Mucosa of descending colon (tissue), 3 donors: Measurements from ENCODE around the gene CLCF1. TPM values are rescaled to one million over a fixed set of nuclear protein-coding genes. Genes with fewer than 3 reads are reported as not detected.

ENCODE experiments used
- ATAC-seq: fragments of 200-7000 bp; cut with Tn5 transposase; one replicate; pipeline ENCODE4 v1.9.1; 2020; ENCODE audit warnings: mild to moderate bottlenecking, moderate library complexity
- DNase-seq, 3 donors: peaks; one replicate each; pipeline ENCODE4 v3.0.0-alpha.2; 2020
- H3K36me3 ChIP-seq: fragments of 200-600 bp; one replicate; pipeline ENCODE4 v1.8.0; 2021; ENCODE audit warnings: low read depth, mild to moderate bottlenecking
- H3K4me1 ChIP-seq: fragments of 200-600 bp; one replicate; pipeline ENCODE4 v1.8.0; 2021; ENCODE audit warnings: low read depth, mild to moderate bottlenecking
- H3K4me3 ChIP-seq: fragments of 200-600 bp; one replicate; pipeline ENCODE4 v1.8.0; 2021; ENCODE audit warnings: mild to moderate bottlenecking
- H3K9me3 ChIP-seq: fragments of 200-600 bp; one replicate; pipeline ENCODE4 v1.8.0; 2021; ENCODE audit warnings: mild to moderate bottlenecking
- CTCF ChIP-seq: fragments of 200-600 bp; IDR thresholded peaks from one replicate; pipeline ENCODE4 v1.8.0; 2022; ENCODE audit warnings: antibody characterized with exemption, mild to moderate bottlenecking
- intact Hi-C, 2 donors: fragments of 100-400 bp; cut with DNase I in 1 of 2; cut with micrococcal nuclease in 1 of 2; formaldehyde crosslinking; loops; one replicate each; pipeline versions ENCODE4 v1.11.0 to v1.11.1; 2022; cut with DNase I, micrococcal nuclease
- total RNA-seq, 3 donors: library from RNA; stranded (reverse); fragmentation: NEBNext Ultra II Directional in 2 of 3; extraction: Animal tissue kit (Norgen Biotek cat#: 25700) in 2 of 3; gene quantifications; one replicate each; pipeline versions ENCODE4 v1.2.1 to v1.2.4, GENCODE V29; 2021 to 2023
- donor health status: DM: no; HTN: no; CAD: no; lungs with moderate emphysema.
- donor health status: DM: no; HTN: no; CAD: no.
- donor health status: DM: no; HTN: yes; CAD: no.

The CLCF1 gene
- total RNA-seq, 3 donors from 2014 or later: 2.2 to 3.0 (median 2.7) TPM

GRCh38 chr11:67375320-67376055, 2.1 kb upstream of the CLCF1 start:
- Histone ChIP-seq H3K4me3 (no peak overlapping the region), H3K4me1 (peaks cover 32% of the 10 kb centered on the region), H3K9me3 (no peaks in the 10 kb centered on the region), H3K36me3 (no peaks in the 10 kb centered on the region)
- DNase-seq (peak in 1 of 3 donors; percentile 23), ATAC-seq (no peak)
- TF ChIP-seq CTCF: no peak
- intact Hi-C loops: no loop called here

DNA sequence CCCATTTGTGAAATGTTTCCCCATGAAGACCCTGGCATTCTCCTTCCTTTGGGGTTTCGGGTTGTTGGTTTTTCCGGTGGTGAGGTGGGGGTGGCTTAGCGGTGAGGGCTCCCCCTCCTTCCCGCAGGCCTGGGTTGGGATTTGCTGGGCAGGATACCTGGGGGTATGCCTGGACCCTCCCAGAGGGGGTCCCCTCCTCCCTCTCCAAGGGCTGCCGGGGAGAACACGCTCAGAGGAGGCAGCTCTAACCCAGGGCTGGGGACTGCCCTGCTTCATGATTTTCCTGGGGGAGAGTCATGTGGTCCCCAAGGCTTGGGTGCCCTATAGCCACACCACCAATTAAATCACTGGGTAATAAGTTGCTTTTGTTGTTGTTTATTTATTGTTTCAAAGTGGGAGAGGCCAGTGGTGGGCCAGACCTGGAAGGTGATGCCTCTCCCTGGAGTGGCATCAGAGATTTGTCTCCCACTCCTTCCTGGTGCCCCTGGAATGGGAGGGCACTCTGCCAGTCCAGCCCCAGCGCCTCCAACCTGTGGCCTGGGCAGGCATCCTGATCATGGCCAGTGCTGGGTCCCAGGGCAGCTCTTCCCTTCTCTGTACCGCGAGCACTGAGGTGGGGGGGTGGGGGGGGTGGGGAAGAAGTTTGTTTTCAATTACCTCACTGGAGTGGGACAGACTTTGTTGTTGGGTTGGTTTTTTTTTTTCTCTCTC, 1.3 kb upstream of the CLCF1 start:
- ATAC-seq (no peak), DNase-seq (no peak)
- TF ChIP-seq CTCF: no peak
- Histone ChIP-seq H3K4me1 (peaks cover 32% of the 10 kb centered on the region), H3K4me3 (no peak overlapping the region), H3K9me3 (no peaks in the 10 kb centered on the region), H3K36me3 (no peaks in the 10 kb centered on the region)
- intact Hi-C loops: no loop called here

GRCh38 chr11:67373648-67374570, 511 bp upstream of the CLCF1 start:
- Histone ChIP-seq H3K36me3 (no peaks in the 10 kb centered on the region), H3K4me1 (peaks cover 27% of the 10 kb centered on the region), H3K9me3 (no peaks in the 10 kb centered on the region), H3K4me3 (no peak overlapping the region)
- DNase-seq (peak; percentile 76 to 90 (median 83)), ATAC-seq (peak; percentile 59)
- TF ChIP-seq CTCF: peak; percentile 37
- intact Hi-C loops: no loop called here

DNA sequence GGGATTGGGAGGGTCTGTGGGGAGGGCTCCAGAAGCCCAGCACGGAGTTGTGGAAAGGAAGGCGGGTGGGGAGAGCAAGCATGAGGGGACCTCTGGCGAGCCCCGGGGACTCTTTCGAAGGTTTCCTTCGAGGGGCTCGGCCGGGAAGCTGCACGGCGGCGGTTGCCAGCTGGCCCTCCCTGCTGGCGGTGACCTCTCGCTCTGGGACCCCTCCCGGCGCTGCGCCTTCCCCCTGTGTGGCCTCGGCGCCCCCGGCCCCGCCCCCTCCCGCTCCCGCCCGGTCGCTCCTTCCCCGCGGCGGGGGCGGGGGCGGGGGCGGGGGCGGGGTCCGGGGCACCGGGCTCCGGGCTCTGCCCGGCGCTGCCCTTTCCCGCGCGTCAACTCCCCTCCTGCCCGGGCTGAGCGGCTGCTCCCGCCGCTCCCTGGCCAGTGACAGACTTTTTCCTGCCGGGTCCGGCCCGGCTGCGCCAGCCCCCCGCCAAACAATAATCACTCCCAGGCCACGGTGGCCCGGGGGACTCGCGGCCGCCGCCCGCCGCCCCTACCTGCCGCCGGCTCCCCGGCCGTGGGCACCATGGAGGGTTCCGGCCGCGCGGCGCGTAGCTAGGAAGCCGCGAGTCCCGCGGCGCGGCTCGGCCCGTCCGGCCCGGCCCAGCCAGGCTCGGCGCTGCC, 941 bp downstream of the CLCF1 start:
- H3K4me1 ChIP-seq: peaks cover 27% of the 10 kb centered on the region
- peak in 2 of 3 donors; percentile 42 to 71 for DNase-seq
- no peak for TF ChIP-seq CTCF
- no peaks in the 10 kb centered on the region for H3K36me3 ChIP-seq
- peak; percentile 45 for ATAC-seq
- intact Hi-C loops: no loop called here
- H3K4me3 ChIP-seq: peak overlapping the region; percentile 57
- H3K9me3 ChIP-seq: no peaks in the 10 kb centered on the region

- DNase-seq: peak in 1 of 3 donors; percentile 59
- Histone ChIP-seq H3K4me3 (no peak overlapping the region), H3K36me3 (no peaks in the 10 kb centered on the region), H3K4me1 (peaks cover 28% of the 10 kb centered on the region), H3K9me3 (no peaks in the 10 kb centered on the region)
- intact Hi-C loops: no loop called here
- TF ChIP-seq CTCF: no peak
- ATAC-seq: peak; percentile 11
Observed at GRCh38 chr11:67371911-67372320, 1.5 kb downstream of the CLCF1 start.
